A549 (cell line): ENCODE data around the gene MAGI1. TPM values are rescaled to one million over a fixed set of nuclear protein-coding genes. Genes with fewer than 3 reads are reported as not detected.

Source experiments
- ATAC-seq, 2 experiments: fragments of 200-7000 bp in 1 of 2; fragments of >200 bp in 1 of 2; cut with Nextera tagmentation in 1 of 2; cut with Tn5 transposase in 1 of 2; 3 replicates each; pipeline versions ENCODE4 v1.8.0 to v1.9.1; 2018 to 2020; ENCODE audit warnings: mild to moderate bottlenecking in 1 of 2, moderate library complexity in 1 of 2
- CTCF ChIA-PET: fragments of 300-600 bp; sonication (Branson Sonifier 250); formaldehyde crosslinking; extraction: SDS; loops from one replicate; lab custom pipeline; 2021; ENCODE audit warnings: antibody characterized with exemption, inconsistent platforms; lab: Yijun Ruan, JAX
- POLR2A ChIA-PET: fragments of 350-600 bp; formaldehyde crosslinking; extraction: SDS; loops from one replicate; lab custom pipeline; 2021; ENCODE audit warnings: antibody characterized with exemption, inconsistent platforms; lab: Yijun Ruan, JAX
- DNase-seq, 2 experiments: peaks; one replicate each; pipeline versions ENCODE4 v3.0.0 to v3.0.0-alpha.2; 2011 to 2016; ENCODE audit warnings: low read depth in 1 of 2, low spot score in 1 of 2
- FAIRE-seq: peaks from 2 replicates; lab custom pipeline; 2011; peaks lifted over from hg19 to GRCh38; lab: Jason Lieb, UNC
- H3K27ac ChIP-seq, 2 experiments: fragments of >200 bp; sonication (Bioruptor Twin); formaldehyde crosslinking; 3 replicates each; pipeline ENCODE4 v1.5.1; 2016 to 2017
- H3K4me1 ChIP-seq: fragments of >200 bp; sonication (Bioruptor Twin); formaldehyde crosslinking; 3 replicates; pipeline ENCODE4 v1.6.1; 2016
- H3K4me2 ChIP-seq: fragments of >200 bp; sonication (Bioruptor Twin); formaldehyde crosslinking; 3 replicates; pipeline ENCODE4 v1.6.1; 2016
- H3K4me3 ChIP-seq: fragments of >200 bp; sonication (Bioruptor Twin); formaldehyde crosslinking; 3 replicates; pipeline ENCODE4 v1.5.1; 2016
- H3K9me3 ChIP-seq: fragments of >200 bp; sonication (Bioruptor Twin); formaldehyde crosslinking; 3 replicates; pipeline ENCODE4 v1.6.1; 2016
- CBX8 ChIP-seq: fragments of 200-600 bp; sonication (generic); IDR thresholded peaks from 2 replicates; pipeline ENCODE4 v1.6.1; 2016
- CTCF ChIP-seq: fragments of >200 bp; sonication (Bioruptor Twin); formaldehyde crosslinking; IDR thresholded peaks from 3 replicates; pipeline ENCODE4 v1.5.1; 2016
- E2F6 ChIP-seq: IDR thresholded peaks from 2 replicates; pipeline ENCODE4 v1.6.1; 2012; ENCODE audit warnings: low read depth, borderline replicate concordance
- EP300 ChIP-seq, 2 experiments: fragments of >200 bp; sonication (Bioruptor Twin); formaldehyde crosslinking; IDR thresholded peaks; 2 replicates in 1 of 2; 3 replicates in 1 of 2; pipeline ENCODE4 v1.6.1; 2016 to 2017
- FOSB ChIP-seq: fragments of 250-450 bp; sonication (Bioruptor Pico); IDR thresholded peaks from 2 replicates; pipeline ENCODE4 v1.5.0; 2020; ENCODE audit warnings: mild to moderate bottlenecking, moderate library complexity
- FOXS1 ChIP-seq: fragments of 250-450 bp; sonication (Bioruptor Pico); IDR thresholded peaks from 2 replicates; pipeline ENCODE4 v1.5.0; 2020; ENCODE audit warnings: mild to moderate bottlenecking, moderate library complexity
- HDAC2 ChIP-seq: fragments of 200-600 bp; sonication (generic); IDR thresholded peaks from 2 replicates; pipeline ENCODE4 v1.6.1; 2016
- JUNB ChIP-seq: fragments of >200 bp; sonication (Bioruptor Twin); formaldehyde crosslinking; IDR thresholded peaks from 2 replicates; pipeline ENCODE4 v1.6.1; 2016
- KDM1A ChIP-seq: fragments of 200-600 bp; sonication (generic); IDR thresholded peaks from 2 replicates; pipeline ENCODE4 v1.6.1; 2016; ENCODE audit warnings: low read depth, mild to moderate bottlenecking
- NFE2L2 ChIP-seq: fragments of 150-350 bp; conservative IDR thresholded peaks from 2 replicates; pipeline ENCODE4 v1.6.1; 2014; ENCODE audit warnings: low read length
- NPAS2 ChIP-seq: fragments of 250-450 bp; sonication (Bioruptor Pico); IDR thresholded peaks from 2 replicates; pipeline ENCODE4 v1.8.0; 2022; ENCODE audit warnings: mild to moderate bottlenecking, moderate library complexity, borderline replicate concordance
- PBX3 ChIP-seq: IDR thresholded peaks from 2 replicates; pipeline ENCODE4 v1.6.1; 2012
- POLR2AphosphoS2 ChIP-seq: conservative IDR thresholded peaks from 2 replicates; pipeline ENCODE4 v1.6.1; 2012; ENCODE audit warnings: low read length, improper control_type of control experiment, inconsistent platforms
- REST ChIP-seq: fragments of 200-600 bp; sonication (generic); IDR thresholded peaks from 2 replicates; pipeline ENCODE4 v1.6.1; 2016; ENCODE audit warnings: antibody characterized with exemption, mild to moderate bottlenecking, moderate library complexity
- RNF2 ChIP-seq: fragments of 200-600 bp; sonication (generic); IDR thresholded peaks from 2 replicates; pipeline ENCODE4 v1.6.1; 2016; ENCODE audit warnings: low read depth, mild to moderate bottlenecking, antibody characterized with exemption, moderate library complexity, borderline replicate concordance
- SREBF2 ChIP-seq: fragments of 450-650 bp; IDR thresholded peaks from 2 replicates; pipeline ENCODE4 v1.6.1; 2014; ENCODE audit warnings: mild to moderate bottlenecking, moderate library complexity
- TP53 ChIP-seq: fragments of 250-450 bp; sonication (Bioruptor Pico); IDR thresholded peaks from 2 replicates; pipeline ENCODE4 v1.5.0; 2021; ENCODE audit warnings: mild to moderate bottlenecking, moderate library complexity
- ZC3H11A ChIP-seq: fragments of 450-650 bp; IDR thresholded peaks from 2 replicates; pipeline ENCODE4 v1.6.1; 2014; ENCODE audit warnings: antibody characterized with exemption, mild to moderate bottlenecking
- WGBS: methylation state at CpG from one replicate; pipeline ENCODE4 v1.1.6; 2017; ENCODE audit errors: missing lambda C conversion rate; 5-methylcytosine and 5-hydroxymethylcytosine counted together
- polyA plus RNA-seq, 4 experiments: library from polyadenylated mRNA; depleted of rRNA in 3 of 4; stranded (reverse); fragments of >200 nt; fragmentation: RNase III in 1 of 4; extraction: RNeasy Plus Mini Kit Qiagen cat#74134 plus additional on column Dnase treatment in 1 of 4; gene quantifications; 2 replicates in 3 of 4; 3 replicates in 1 of 4; pipeline ENCODE4 v1.2.3, GENCODE V29; 2011 to 2017

MAGI1 gene
- polyA plus RNA-seq, 2 of the 4 experiments (the other 2 are of a cell fraction): 4.7 to 6.6 TPM

GRCh38 chr3:65945480-65945879 is 93.2 kb downstream of the MAGI1 start:
- ATAC-seq: no peak
- 94% methylated on average over 3 of the region's 3 CpGs for WGBS
- Histone ChIP-seq H3K4me2 (no peak overlapping the region), H3K4me1 (0 out of 3 replicates have a peak, but pooled peaks cover 5% of the 10 kb centered on the region), H3K9me3 (no peaks in the 10 kb centered on the region), H3K27ac (no peak overlapping the region), H3K4me3 (no peak overlapping the region)
- FAIRE-seq: no peak
- ChIA-PET CTCF (no interaction called here), POLR2A (no interaction called here)
- TF ChIP-seq PBX3 (no peak), REST (no peak), TP53 (CRISPR knock-in tag) (no peak), NPAS2 (CRISPR knock-in tag) (no peak), ZC3H11A (no peak), FOSB (CRISPR knock-in tag) (no peak), HDAC2 (no peak), KDM1A (no peak), POLR2AphosphoS2 (no peak), RNF2 (no peak), FOXS1 (no peak), SREBF2 (no peak), CBX8 (no peak), EP300 (IDR thresholded peaks at IDR 0.05) (no peak), JUNB (no peak)
- DNase-seq: no peak

- CTCF ChIA-PET: no interaction called here
- FAIRE-seq (no peak), ATAC-seq (no peak)
- Histone ChIP-seq H3K9me3 (no peaks in the 10 kb centered on the region), H3K4me3 (no peak overlapping the region), H3K4me2 (no peak overlapping the region), H3K4me1 (0 out of 3 replicates have a peak, but pooled peaks cover 5% of the 10 kb centered on the region)
- POLR2A ChIA-PET: no interaction called here
- 77% methylated on average over 4 of the region's 4 CpGs for WGBS
- TF ChIP-seq NFE2L2 (no peak), CTCF (no peak), SREBF2 (no peak), KDM1A (no peak), E2F6 (no peak)
- TF ChIP-seq, all 56 proteins: peak for 0
- no peak for DNase-seq
- no peak overlapping the region for H3K27ac ChIP-seq
Measured at GRCh38 chr3:65944252-65944651, 94.5 kb downstream of the MAGI1 start.
